Neural cell (in vitro differentiated cells): Measurements from ENCODE around the gene LSM6. TPM values are rescaled to one million over a fixed set of nuclear protein-coding genes. Genes with fewer than 3 reads are reported as not detected.

Experiments
- H2AFZ ChIP-seq: fragments of 200-600, 300-800 bp; sonication (generic), shearing (Covaris generic); 2 replicates; pipeline ENCODE4 v1.6.0; 2014; ENCODE audit warnings: low read depth, mild to moderate bottlenecking, antibody characterized with exemption, low read length, moderate library complexity
- H3F3A ChIP-seq: fragments of 200-600 bp; shearing (Covaris generic); 2 replicates; pipeline ENCODE4 v1.6.1; 2016; ENCODE audit warnings: mild to moderate bottlenecking, moderate library complexity, mixed read lengths, antibody characterized with exemption, low read length; ENCODE audit not compliant: insufficient read depth, poor library complexity, severe bottlenecking
- H3K27ac ChIP-seq: fragments of 200-600, 300-800 bp; sonication (generic), shearing (Covaris generic); 2 replicates; pipeline ENCODE4 v1.5.1; 2014; ENCODE audit warnings: mild to moderate bottlenecking, low read length, moderate library complexity
- H3K27me3 ChIP-seq: fragments of 300-800, 200-600 bp; sonication (generic), shearing (Covaris generic); 2 replicates; pipeline ENCODE4 v1.6.0; 2014; ENCODE audit warnings: mild to moderate bottlenecking, low read depth, low read length, moderate library complexity; ENCODE audit not compliant: insufficient read depth
- H3K36me3 ChIP-seq: fragments of 300-800, 200-600 bp; sonication (generic), shearing (Covaris generic); 2 replicates; pipeline ENCODE4 v1.5.1; 2014; ENCODE audit warnings: mild to moderate bottlenecking, antibody characterized with exemption, low read length, moderate library complexity; ENCODE audit not compliant: insufficient read depth
- H3K4me2 ChIP-seq: fragments of 300-800, 200-600 bp; sonication (generic), shearing (Covaris generic); 2 replicates; pipeline ENCODE4 v1.6.0; 2014; ENCODE audit warnings: mild to moderate bottlenecking, low read length
- H3K4me3 ChIP-seq: fragments of 300-800, 200-600 bp; sonication (generic), shearing (Covaris generic); 2 replicates; pipeline ENCODE4 v1.5.1; 2014; ENCODE audit warnings: mild to moderate bottlenecking, low read length, moderate library complexity
- H3K79me2 ChIP-seq: fragments of 200-600 bp; shearing (Covaris generic); replicated peaks from 2 replicates; pipeline ENCODE4 v1.6.0; 2014; ENCODE audit warnings: mild to moderate bottlenecking, low read length, moderate library complexity; ENCODE audit not compliant: insufficient read depth
- H3K9ac ChIP-seq: fragments of 300-800, 200-600 bp; sonication (generic), shearing (Covaris generic); 2 replicates; pipeline ENCODE4 v1.6.1; 2016; ENCODE audit warnings: mild to moderate bottlenecking, low read length, mixed read lengths
- H3K9me2 ChIP-seq: fragments of 200-600 bp; shearing (Covaris generic); 2 replicates; pipeline ENCODE4 v1.6.1; 2016; ENCODE audit warnings: mild to moderate bottlenecking, low read length, mixed read lengths; ENCODE audit not compliant: insufficient read depth
- H3K9me3 ChIP-seq: fragments of 200-600, 300-800 bp; sonication (generic), shearing (Covaris generic); 2 replicates; pipeline ENCODE4 v1.6.1; 2016; ENCODE audit warnings: mild to moderate bottlenecking, mixed run types, low read length, moderate library complexity, mixed read lengths
- H4K20me1 ChIP-seq: fragments of 200-600 bp; shearing (Covaris generic); 2 replicates; pipeline ENCODE4 v1.6.1; 2016; ENCODE audit warnings: mild to moderate bottlenecking, mixed run types; ENCODE audit not compliant: insufficient read depth
- CTCF ChIP-seq: fragments of 450-650 bp; IDR thresholded peaks from 2 replicates; pipeline ENCODE4 v1.5.1; 2014; ENCODE audit warnings: antibody characterized with exemption, mild to moderate bottlenecking, moderate library complexity; ENCODE audit not compliant: poor library complexity, severe bottlenecking
- EP300 ChIP-seq: fragments of 450-650 bp; conservative IDR thresholded peaks from 2 replicates; pipeline ENCODE4 v1.6.1; 2014; ENCODE audit warnings: antibody characterized with exemption, mild to moderate bottlenecking, moderate library complexity; ENCODE audit not compliant: poor library complexity, severe bottlenecking
- EZH2 ChIP-seq: fragments of 200-600, 300-800 bp; shearing (Covaris generic), sonication (generic); IDR thresholded peaks from 2 replicates; pipeline ENCODE4 v1.6.1; 2014; ENCODE audit warnings: antibody characterized with exemption, low read length, borderline replicate concordance, mild to moderate bottlenecking; ENCODE audit not compliant: insufficient read depth, poor library complexity, severe bottlenecking
- MXI1 ChIP-seq: fragments of 450-650 bp; conservative IDR thresholded peaks from 2 replicates; pipeline ENCODE4 v1.6.1; 2014; ENCODE audit warnings: antibody characterized with exemption, mild to moderate bottlenecking; ENCODE audit not compliant: poor library complexity, severe bottlenecking
- POLR2AphosphoS5 ChIP-seq: IDR thresholded peaks from 2 replicates; pipeline ENCODE4 v1.6.1; 2012
- RAD21 ChIP-seq: fragments of 450-650 bp; conservative IDR thresholded peaks from 2 replicates; pipeline ENCODE4 v1.6.1; 2014; ENCODE audit warnings: antibody characterized with exemption, mild to moderate bottlenecking, moderate library complexity
- REST ChIP-seq: IDR thresholded peaks from 2 replicates; pipeline ENCODE4 v1.6.1; 2012; ENCODE audit warnings: borderline replicate concordance
- SMC3 ChIP-seq: fragments of 450-650 bp; conservative IDR thresholded peaks from 2 replicates; pipeline ENCODE4 v1.6.1; 2014; ENCODE audit warnings: antibody characterized with exemption, mild to moderate bottlenecking, moderate library complexity; ENCODE audit not compliant: poor library complexity
- TAF1 ChIP-seq: IDR thresholded peaks from 2 replicates; pipeline ENCODE4 v1.6.1; 2012; ENCODE audit warnings: low read depth
- polyA plus RNA-seq: library from polyadenylated mRNA; depleted of rRNA; stranded (reverse); fragments of >200 nt; gene quantifications from 2 replicates; pipeline ENCODE4 v1.2.3, GENCODE V29; 2014

The LSM6 gene
- polyA plus RNA-seq, 1 donor from 2014 or later = 123 TPM

- no peak for TF ChIP-seq REST
- no peak for TF ChIP-seq EP300
- no peak for TF ChIP-seq TAF1
- no peak for TF ChIP-seq SMC3
Measured at GRCh38 chr4:146229406-146229805, 53.9 kb downstream of the LSM6 start (continued).

GRCh38 chr4:146232131-146232722, 56.7 kb downstream of the LSM6 start:
- H3F3A ChIP-seq = no peaks in the 10 kb centered on the region
- H3K27me3 ChIP-seq = no peaks in the 10 kb centered on the region
- H3K4me3 ChIP-seq = no peak overlapping the region
- H3K9ac ChIP-seq = no peak overlapping the region
- H3K27ac ChIP-seq = no peak overlapping the region
- H3K4me2 ChIP-seq = no peak overlapping the region
- H3K79me2 ChIP-seq = no peaks in the 10 kb centered on the region
- H3K9me2 ChIP-seq = no peaks in the 10 kb centered on the region
- H3K36me3 ChIP-seq = no peaks in the 10 kb centered on the region
- no peaks in the 10 kb centered on the region for H3K9me3 ChIP-seq
- no peaks in the 10 kb centered on the region for H4K20me1 ChIP-seq
- H2AFZ ChIP-seq = no peak overlapping the region
- TF ChIP-seq REST (no peak), EP300 (no peak)

- no peak for TF ChIP-seq TAF1
- TF ChIP-seq CTCF = no peak
- no peak for TF ChIP-seq POLR2AphosphoS5
- TF ChIP-seq RAD21 = no peak
- TF ChIP-seq MXI1 = no peak
- TF ChIP-seq EP300 = no peak
- TF ChIP-seq REST = no peak
- no peak for TF ChIP-seq EZH2
- no peak for TF ChIP-seq SMC3
- Histone ChIP-seq H3K9ac (no peak overlapping the region), H3K9me2 (no peaks in the 10 kb centered on the region), H3K9me3 (no peaks in the 10 kb centered on the region), H3K79me2 (no peaks in the 10 kb centered on the region), H3K27me3 (no peaks in the 10 kb centered on the region), H2AFZ (no peak overlapping the region), H3K4me2 (no peak overlapping the region), H3K36me3 (no peaks in the 10 kb centered on the region), H3K4me3 (no peak overlapping the region), H4K20me1 (no peaks in the 10 kb centered on the region), H3K27ac (no peak overlapping the region), H3F3A (no peaks in the 10 kb centered on the region)
Measured at GRCh38 chr4:146235654-146236177, 60.2 kb downstream of the LSM6 start.
